Neutrophil (primary cell): Measurements from ENCODE around the gene GPR35.

ENCODE experiments used
- H3K27ac ChIP-seq: fragments of 200-600 bp; sonication (generic); 2 replicates; pipeline ENCODE4 v1.5.1; 2016; ENCODE audit warnings: mild to moderate bottlenecking, moderate library complexity
- H3K27me3 ChIP-seq: fragments of 200-600 bp; sonication (generic); 2 replicates; pipeline ENCODE4 v1.6.0; 2016; ENCODE audit warnings: mild to moderate bottlenecking
- H3K36me3 ChIP-seq: fragments of 200-600 bp; sonication (generic); 2 replicates; pipeline ENCODE4 v1.5.1; 2017
- H3K4me1 ChIP-seq, 2 experiments: fragments of 200-600 bp in 1 of 2; sonication (generic) in 1 of 2; 1 replicate in 1 of 2; 2 replicates in 1 of 2; pipeline versions ENCODE4 v1.5.1 to v1.6.1; 2013 to 2016; ENCODE audit warnings: low read depth in 1 of 2, low read length in 1 of 2, mild to moderate bottlenecking in 1 of 2, moderate library complexity in 1 of 2; ENCODE audit not compliant: control insufficient read depth in 1 of 2, insufficient read depth in 1 of 2
- H3K4me3 ChIP-seq, 2 experiments: fragments of 200-600 bp in 1 of 2; sonication (generic) in 1 of 2; 1 replicate in 1 of 2; 2 replicates in 1 of 2; pipeline ENCODE4 v1.5.1; 2013 to 2016; ENCODE audit warnings: low read depth in 1 of 2, low read length in 1 of 2, mild to moderate bottlenecking in 1 of 2, moderate library complexity in 1 of 2
- H3K9me3 ChIP-seq: fragments of 200-600 bp; sonication (generic); 2 replicates; pipeline ENCODE4 v1.5.1; 2016
- TF ChIP-seq, protein P1 (sequence below): fragments of 200-600 bp; sonication (generic); IDR thresholded peaks from 2 replicates; pipeline ENCODE4 v1.5.1; 2016; ENCODE audit warnings: antibody characterized with exemption

The GPR35 gene

DNA sequence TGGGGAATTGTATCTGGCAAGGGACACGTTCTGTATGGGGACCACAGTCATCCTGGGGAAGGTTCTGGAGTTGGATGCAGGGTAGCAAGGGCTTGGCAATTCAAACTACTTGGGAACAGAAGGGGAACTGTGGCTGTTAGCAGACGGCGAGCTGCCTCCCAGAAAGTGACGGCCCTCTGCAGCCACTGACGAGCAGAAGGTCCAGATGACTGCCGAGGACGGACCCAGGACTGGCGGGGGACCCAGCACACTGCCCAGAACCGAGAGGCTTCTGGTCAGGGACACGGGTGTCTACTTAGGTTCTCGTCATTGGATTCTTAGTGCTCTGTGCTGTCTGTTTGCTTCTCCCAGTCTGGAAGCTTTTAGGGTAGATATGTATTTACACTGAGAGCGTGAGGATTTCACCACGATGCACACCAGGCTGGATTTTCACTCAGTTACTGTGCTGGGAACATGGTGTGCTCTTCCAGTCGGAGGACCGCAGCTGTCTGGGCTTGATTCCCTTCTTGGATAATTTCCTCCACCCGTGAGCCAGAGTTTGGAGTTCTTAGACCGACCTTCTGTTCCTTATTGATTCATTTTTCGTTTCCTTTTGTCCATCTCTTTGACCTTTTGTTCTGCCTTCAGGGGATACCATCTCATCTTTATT, 13.4 kb downstream of the GPR35 start:
- no peaks in the 10 kb centered on the region for H3K36me3 ChIP-seq

DNA sequence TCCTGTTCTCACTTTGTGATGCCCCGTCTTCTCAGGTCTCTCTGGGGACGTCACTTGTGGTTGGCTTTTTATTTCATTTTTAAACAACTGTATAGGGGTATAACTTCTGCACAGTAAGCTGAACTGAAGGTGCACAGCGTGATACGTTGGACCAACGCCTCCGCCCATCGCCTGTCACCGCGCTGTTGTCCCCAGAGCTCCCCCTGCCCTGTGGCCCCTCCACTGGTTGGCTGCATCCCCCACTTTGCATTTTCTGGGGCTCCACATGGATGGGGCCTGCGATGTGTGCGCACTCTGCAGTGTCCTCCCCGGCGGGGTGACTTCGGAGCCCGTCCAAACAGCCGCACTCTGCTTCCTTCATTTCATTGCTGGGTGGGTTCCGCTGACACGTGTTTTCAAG, 14.3 kb downstream of the GPR35 start:
- Histone ChIP-seq H3K27me3 (no peaks in the 10 kb centered on the region), H3K27ac (no peak overlapping the region), H3K4me1 (no peaks in the 10 kb centered on the region), H3K9me3 (no peaks in the 10 kb centered on the region), H3K4me3 (no peak overlapping the region), H3K36me3 (no peaks in the 10 kb centered on the region)
- TF ChIP-seq, protein P1, sequence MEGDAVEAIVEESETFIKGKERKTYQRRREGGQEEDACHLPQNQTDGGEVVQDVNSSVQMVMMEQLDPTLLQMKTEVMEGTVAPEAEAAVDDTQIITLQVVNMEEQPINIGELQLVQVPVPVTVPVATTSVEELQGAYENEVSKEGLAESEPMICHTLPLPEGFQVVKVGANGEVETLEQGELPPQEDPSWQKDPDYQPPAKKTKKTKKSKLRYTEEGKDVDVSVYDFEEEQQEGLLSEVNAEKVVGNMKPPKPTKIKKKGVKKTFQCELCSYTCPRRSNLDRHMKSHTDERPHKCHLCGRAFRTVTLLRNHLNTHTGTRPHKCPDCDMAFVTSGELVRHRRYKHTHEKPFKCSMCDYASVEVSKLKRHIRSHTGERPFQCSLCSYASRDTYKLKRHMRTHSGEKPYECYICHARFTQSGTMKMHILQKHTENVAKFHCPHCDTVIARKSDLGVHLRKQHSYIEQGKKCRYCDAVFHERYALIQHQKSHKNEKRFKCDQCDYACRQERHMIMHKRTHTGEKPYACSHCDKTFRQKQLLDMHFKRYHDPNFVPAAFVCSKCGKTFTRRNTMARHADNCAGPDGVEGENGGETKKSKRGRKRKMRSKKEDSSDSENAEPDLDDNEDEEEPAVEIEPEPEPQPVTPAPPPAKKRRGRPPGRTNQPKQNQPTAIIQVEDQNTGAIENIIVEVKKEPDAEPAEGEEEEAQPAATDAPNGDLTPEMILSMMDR: no peak

More for the DNA sequence above, 13.4 kb downstream of the GPR35 start:
- no peaks in the 10 kb centered on the region for H3K4me1 ChIP-seq
- H3K9me3 ChIP-seq: no peaks in the 10 kb centered on the region
- no peak overlapping the region for H3K4me3 ChIP-seq
- TF ChIP-seq, protein P1: no peak
- H3K27ac ChIP-seq: no peak overlapping the region
- no peaks in the 10 kb centered on the region for H3K27me3 ChIP-seq

DNA sequence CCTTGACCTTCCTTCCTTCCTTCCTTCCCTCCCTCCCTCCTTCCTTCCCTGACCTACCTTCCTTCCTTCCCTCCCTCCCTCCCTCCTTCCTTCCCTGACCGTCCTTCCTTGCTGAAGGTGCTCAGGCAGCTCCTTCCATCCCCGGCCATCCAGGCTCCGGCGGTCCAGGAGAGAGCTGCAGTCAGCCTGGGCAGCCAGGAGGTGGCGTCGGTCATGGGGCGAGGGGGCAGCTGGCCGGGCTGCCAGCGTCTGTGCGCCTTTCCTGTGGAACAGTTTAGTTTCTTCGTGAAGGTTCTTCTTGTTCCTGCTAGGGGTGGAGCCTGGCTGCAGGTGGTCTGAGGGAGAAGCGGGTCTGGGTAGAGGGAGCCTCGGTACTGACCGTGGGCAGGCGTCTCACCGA, 15.7 kb downstream of the GPR35 start:
- H3K27ac ChIP-seq: no peak overlapping the region
- no peaks in the 10 kb centered on the region for H3K27me3 ChIP-seq
- TF ChIP-seq, protein P1: no peak
- H3K4me1 ChIP-seq: no peaks in the 10 kb centered on the region
- no peaks in the 10 kb centered on the region for H3K36me3 ChIP-seq
- no peak overlapping the region for H3K4me3 ChIP-seq
- H3K9me3 ChIP-seq: no peaks in the 10 kb centered on the region

DNA sequence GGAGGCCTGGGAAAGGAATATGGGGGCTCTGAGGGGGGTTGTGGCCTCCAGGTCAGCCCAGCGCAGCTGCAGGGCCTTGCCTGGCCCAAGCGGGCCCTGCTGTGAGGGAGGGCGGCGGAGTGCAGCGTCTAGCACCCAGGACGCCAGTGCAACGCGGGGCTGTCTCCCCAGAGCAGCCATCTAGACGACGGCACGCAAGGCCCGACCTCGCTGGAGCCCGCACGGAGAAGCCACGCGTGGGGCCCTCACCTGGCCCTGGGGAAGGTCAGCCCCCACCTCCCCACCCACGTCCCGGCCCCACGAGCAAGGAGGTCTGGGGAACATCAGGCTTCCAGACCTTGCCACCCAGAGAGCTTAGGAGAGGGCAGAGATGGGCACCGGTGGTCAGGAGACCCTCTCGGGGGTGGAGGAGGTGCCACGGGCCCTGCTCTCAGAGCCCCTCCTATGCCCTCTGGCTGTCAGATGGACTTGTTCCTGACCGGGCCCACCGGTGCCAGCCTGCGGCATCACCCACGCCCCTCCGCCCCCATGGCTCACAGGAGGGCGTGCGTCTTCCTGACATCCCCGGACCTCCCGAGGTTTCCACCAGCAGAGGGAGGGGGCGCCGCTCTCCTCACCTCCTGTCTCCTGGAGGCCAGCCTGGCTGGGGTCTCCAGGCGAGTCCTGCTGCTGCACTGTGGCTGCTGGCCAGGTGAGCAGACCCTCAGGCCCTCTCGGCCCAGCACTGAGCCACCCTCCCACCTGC, 17.0 kb downstream of the GPR35 start:
- TF ChIP-seq, protein P1: no peak
- H3K27me3 ChIP-seq: peaks cover 7% of the 10 kb centered on the region
- H3K4me3 ChIP-seq: no peak overlapping the region
- H3K27ac ChIP-seq: no peak overlapping the region
- H3K4me1 ChIP-seq: peaks cover 0 to 4% of the 10 kb centered on the region in 2 experiments
- no peaks in the 10 kb centered on the region for H3K9me3 ChIP-seq
- H3K36me3 ChIP-seq: no peaks in the 10 kb centered on the region

DNA sequence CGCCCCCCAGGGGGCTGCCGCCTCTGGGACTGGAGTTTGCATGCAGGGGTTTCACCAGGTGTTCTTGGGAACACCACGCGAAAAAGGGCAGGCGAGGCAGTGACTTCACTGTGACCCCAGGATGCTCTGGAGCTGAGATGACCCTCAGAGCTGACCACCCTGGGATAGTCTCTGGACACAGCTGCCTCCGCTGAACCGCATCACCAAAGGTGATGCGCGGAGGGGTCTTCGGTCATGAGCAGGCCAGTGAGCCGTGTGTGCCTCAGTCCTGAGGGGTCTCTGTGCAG, 17.5 kb downstream of the GPR35 start:
- Histone ChIP-seq H3K9me3 (no peaks in the 10 kb centered on the region), H3K36me3 (no peaks in the 10 kb centered on the region), H3K27ac (no peak overlapping the region), H3K27me3 (peaks cover 12% of the 10 kb centered on the region), H3K4me1 (peaks cover 0 to 4% of the 10 kb centered on the region in 2 experiments), H3K4me3 (no peak overlapping the region)
- TF ChIP-seq, protein P1: no peak
